ENCODE measurements around the gene NPBWR2. TPM values are rescaled to one million over a fixed set of nuclear protein-coding genes. Genes with fewer than 3 reads are reported as not detected.
"Not testable (repeated sequence)": the region's sequence is repeated elsewhere in the genome, so short reads cannot be mapped to it uniquely, and the experiment has no call there.

The NPBWR2 gene
- total and polyA plus RNA-seq, 2 donors: 0.02 TPM; not detected in 1

GRCh38 chr20:64138276-64138815 is 31.0 kb upstream of the NPBWR2 start:
- peaks cover 0 to 5% of the 10 kb centered on the region in 2 donors for H3K9me3 ChIP-seq (ENCODE audit: control insufficient read depth in 2 of 2, insufficient read depth in 1 of 2, low read length in 1 of 2)
- no peak overlapping the region for H3K4me3 ChIP-seq (ENCODE audit: low read length in 2 of 2)
- no peaks in the 10 kb centered on the region for H3K36me3 ChIP-seq (ENCODE audit: control insufficient read depth in 2 of 2, insufficient read depth in 2 of 2, low read length in 1 of 2)
- 93% methylated on average over 18 of the region's 18 CpGs for WGBS
- no peak overlapping the region for H3K27ac ChIP-seq (ENCODE audit: low read depth in 1 of 2, low read length in 1 of 2)
- H3K4me1 ChIP-seq (ENCODE audit: control insufficient read depth in 2 of 2, insufficient read depth in 2 of 2, low read length in 2 of 2): no peaks in the 10 kb centered on the region
- H3K27me3 ChIP-seq (ENCODE audit: control insufficient read depth in 2 of 2, insufficient read depth in 1 of 2, low read length in 1 of 2): peaks cover 0 to 9% of the 10 kb centered on the region in 2 donors
- no peak for DNase-seq (ENCODE audit: low read depth in 6 of 9, low spot score in 9 of 9)

- H3K9me3 ChIP-seq (ENCODE audit: control insufficient read depth in 2 of 2, insufficient read depth in 1 of 2, low read length in 1 of 2): no peaks in the 10 kb centered on the region
- peaks cover 0 to 7% of the 10 kb centered on the region in 2 donors for H3K27me3 ChIP-seq (ENCODE audit: control insufficient read depth in 2 of 2, insufficient read depth in 1 of 2, low read length in 1 of 2)
- no peaks in the 10 kb centered on the region for H3K36me3 ChIP-seq (ENCODE audit: control insufficient read depth in 2 of 2, insufficient read depth in 2 of 2, low read length in 1 of 2)
- H3K4me3 ChIP-seq (ENCODE audit: low read length in 2 of 2): no peak overlapping the region
- H3K4me1 ChIP-seq (ENCODE audit: control insufficient read depth in 2 of 2, insufficient read depth in 2 of 2, low read length in 2 of 2): no peaks in the 10 kb centered on the region
- WGBS: 87% methylated on average over 6 of the region's 6 CpGs
- no peak for DNase-seq (ENCODE audit: low read depth in 6 of 9, low spot score in 9 of 9)
- no peak overlapping the region for H3K27ac ChIP-seq (ENCODE audit: low read depth in 1 of 2, low read length in 1 of 2)
These were observed 30.2 kb upstream of the NPBWR2 start for GRCh38 chr20:64137598-64138031.

GRCh38 chr20:64136004-64136710 is 28.8 kb upstream of the NPBWR2 start:
- no peak overlapping the region for H3K27ac ChIP-seq (ENCODE audit: low read depth in 1 of 2, low read length in 1 of 2)
- no peak for DNase-seq (ENCODE audit: low read depth in 6 of 9, low spot score in 9 of 9)
- WGBS: 93% methylated on average over 32 of the region's 32 CpGs
- no peak overlapping the region for H3K4me3 ChIP-seq (ENCODE audit: low read length in 2 of 2)
- H3K9me3 ChIP-seq (ENCODE audit: control insufficient read depth in 2 of 2, insufficient read depth in 1 of 2, low read length in 1 of 2): no peaks in the 10 kb centered on the region
- no peaks in the 10 kb centered on the region for H3K4me1 ChIP-seq (ENCODE audit: control insufficient read depth in 2 of 2, insufficient read depth in 2 of 2, low read length in 2 of 2)
- H3K27me3 ChIP-seq (ENCODE audit: control insufficient read depth in 2 of 2, insufficient read depth in 1 of 2, low read length in 1 of 2): peaks cover 0 to 7% of the 10 kb centered on the region in 2 donors
- H3K36me3 ChIP-seq (ENCODE audit: control insufficient read depth in 2 of 2, insufficient read depth in 2 of 2, low read length in 1 of 2): no peaks in the 10 kb centered on the region

GRCh38 chr20:64134744-64135143 is 27.4 kb upstream of the NPBWR2 start:
- 90% methylated on average over 20 of the region's 20 CpGs for WGBS
- DNase-seq (ENCODE audit: low read depth in 6 of 9, low spot score in 9 of 9): not testable (repeated sequence)

GRCh38 chr20:64133951-64134407 is 26.6 kb upstream of the NPBWR2 start:
- Histone ChIP-seq H3K9me3 (ENCODE audit: control insufficient read depth in 2 of 2, insufficient read depth in 1 of 2, low read length in 1 of 2) (no peaks in the 10 kb centered on the region), H3K36me3 (ENCODE audit: control insufficient read depth in 2 of 2, insufficient read depth in 2 of 2, low read length in 1 of 2) (no peaks in the 10 kb centered on the region), H3K4me1 (ENCODE audit: control insufficient read depth in 2 of 2, insufficient read depth in 2 of 2, low read length in 2 of 2) (no peaks in the 10 kb centered on the region), H3K27ac (ENCODE audit: low read depth in 1 of 2, low read length in 1 of 2) (no peak overlapping the region), H3K27me3 (ENCODE audit: control insufficient read depth in 2 of 2, insufficient read depth in 1 of 2, low read length in 1 of 2) (peaks cover 0 to 10% of the 10 kb centered on the region in 2 donors), H3K4me3 (ENCODE audit: low read length in 2 of 2) (no peak overlapping the region)
- WGBS: 75% methylated on average over 8 of the region's 8 CpGs
- no peak for DNase-seq (ENCODE audit: low read depth in 6 of 9, low spot score in 9 of 9)

More at GRCh38 chr20:64134744-64135143, 27.4 kb upstream of the NPBWR2 start:
- H3K4me3 ChIP-seq (ENCODE audit: low read length in 2 of 2); H3K9me3 ChIP-seq (ENCODE audit: control insufficient read depth in 2 of 2, insufficient read depth in 1 of 2, low read length in 1 of 2); H3K27ac ChIP-seq (ENCODE audit: low read depth in 1 of 2, low read length in 1 of 2); H3K4me1 ChIP-seq (ENCODE audit: control insufficient read depth in 2 of 2, insufficient read depth in 2 of 2, low read length in 2 of 2); H3K36me3 ChIP-seq (ENCODE audit: control insufficient read depth in 2 of 2, insufficient read depth in 2 of 2, low read length in 1 of 2); H3K27me3 ChIP-seq (ENCODE audit: control insufficient read depth in 2 of 2, insufficient read depth in 1 of 2, low read length in 1 of 2): not testable (repeated sequence)

- Histone ChIP-seq H3K4me3 (ENCODE audit: low read length in 2 of 2) (no peak overlapping the region), H3K27me3 (ENCODE audit: control insufficient read depth in 2 of 2, insufficient read depth in 1 of 2, low read length in 1 of 2) (peaks cover 0 to 10% of the 10 kb centered on the region in 2 donors)
- no peak for DNase-seq (ENCODE audit: low read depth in 6 of 9, low spot score in 9 of 9)
These were observed 24.0 kb upstream of the NPBWR2 start for GRCh38 chr20:64131406-64131805.

GRCh38 chr20:64130876-64131275 is 23.5 kb upstream of the NPBWR2 start:
- DNase-seq (ENCODE audit: low read depth in 6 of 9, low spot score in 9 of 9): no peak
- 95% methylated on average over 10 of the region's 10 CpGs for WGBS

More at GRCh38 chr20:64131406-64131805, 24.0 kb upstream of the NPBWR2 start:
- 95% methylated on average over 4 of the region's 4 CpGs for WGBS
- no peaks in the 10 kb centered on the region for H3K4me1 ChIP-seq (ENCODE audit: control insufficient read depth in 2 of 2, insufficient read depth in 2 of 2, low read length in 2 of 2)
- no peaks in the 10 kb centered on the region for H3K9me3 ChIP-seq (ENCODE audit: control insufficient read depth in 2 of 2, insufficient read depth in 1 of 2, low read length in 1 of 2)
- no peak overlapping the region for H3K27ac ChIP-seq (ENCODE audit: low read depth in 1 of 2, low read length in 1 of 2)
- H3K36me3 ChIP-seq (ENCODE audit: control insufficient read depth in 2 of 2, insufficient read depth in 2 of 2, low read length in 1 of 2): no peaks in the 10 kb centered on the region

GRCh38 chr20:64130271-64130670 is 22.9 kb upstream of the NPBWR2 start:
- H3K4me1 ChIP-seq (ENCODE audit: control insufficient read depth in 2 of 2, insufficient read depth in 2 of 2, low read length in 2 of 2): no peaks in the 10 kb centered on the region
- H3K27me3 ChIP-seq (ENCODE audit: control insufficient read depth in 2 of 2, insufficient read depth in 1 of 2, low read length in 1 of 2): peaks cover 0 to 10% of the 10 kb centered on the region in 2 donors
- 80% methylated on average over 5 of the region's 5 CpGs for WGBS
- no peaks in the 10 kb centered on the region for H3K9me3 ChIP-seq (ENCODE audit: control insufficient read depth in 2 of 2, insufficient read depth in 1 of 2, low read length in 1 of 2)
- no peaks in the 10 kb centered on the region for H3K36me3 ChIP-seq (ENCODE audit: control insufficient read depth in 2 of 2, insufficient read depth in 2 of 2, low read length in 1 of 2)
- no peak overlapping the region for H3K4me3 ChIP-seq (ENCODE audit: low read length in 2 of 2)
- H3K27ac ChIP-seq (ENCODE audit: low read depth in 1 of 2, low read length in 1 of 2): no peak overlapping the region
- DNase-seq (ENCODE audit: low read depth in 6 of 9, low spot score in 9 of 9): no peak

More at GRCh38 chr20:64130876-64131275, 23.5 kb upstream of the NPBWR2 start:
- H3K27me3 ChIP-seq (ENCODE audit: control insufficient read depth in 2 of 2, insufficient read depth in 1 of 2, low read length in 1 of 2): peaks cover 0 to 10% of the 10 kb centered on the region in 2 donors
- H3K27ac ChIP-seq (ENCODE audit: low read depth in 1 of 2, low read length in 1 of 2): no peak overlapping the region
- H3K36me3 ChIP-seq (ENCODE audit: control insufficient read depth in 2 of 2, insufficient read depth in 2 of 2, low read length in 1 of 2): no peaks in the 10 kb centered on the region
- no peaks in the 10 kb centered on the region for H3K4me1 ChIP-seq (ENCODE audit: control insufficient read depth in 2 of 2, insufficient read depth in 2 of 2, low read length in 2 of 2)
- no peaks in the 10 kb centered on the region for H3K9me3 ChIP-seq (ENCODE audit: control insufficient read depth in 2 of 2, insufficient read depth in 1 of 2, low read length in 1 of 2)
- no peak overlapping the region for H3K4me3 ChIP-seq (ENCODE audit: low read length in 2 of 2)

GRCh38 chr20:64129146-64129782 is 21.9 kb upstream of the NPBWR2 start:
- Histone ChIP-seq H3K9me3 (ENCODE audit: control insufficient read depth in 2 of 2, insufficient read depth in 1 of 2, low read length in 1 of 2) (no peaks in the 10 kb centered on the region), H3K4me1 (ENCODE audit: control insufficient read depth in 2 of 2, insufficient read depth in 2 of 2, low read length in 2 of 2) (no peaks in the 10 kb centered on the region), H3K36me3 (ENCODE audit: control insufficient read depth in 2 of 2, insufficient read depth in 2 of 2, low read length in 1 of 2) (no peaks in the 10 kb centered on the region), H3K27ac (ENCODE audit: low read depth in 1 of 2, low read length in 1 of 2) (no peak overlapping the region), H3K27me3 (ENCODE audit: control insufficient read depth in 2 of 2, insufficient read depth in 1 of 2, low read length in 1 of 2) (peaks cover 0 to 9% of the 10 kb centered on the region in 2 donors), H3K4me3 (ENCODE audit: low read length in 2 of 2) (no peak overlapping the region)
- WGBS: 92% methylated on average over 11 of the region's 11 CpGs
- DNase-seq (ENCODE audit: low read depth in 6 of 9, low spot score in 9 of 9): no peak
